A673 (cell line): Measurements from ENCODE around the gene RRP1. TPM values are rescaled to one million over a fixed set of nuclear protein-coding genes. Genes with fewer than 3 reads are reported as not detected.

Experiments used
- BruUV-seq: library from RNA; stranded (reverse); fragments of 400-500 nt; replicated peaks from 2 replicates; lab custom pipeline; 2021; lab: Mats Ljungman, UMichigan
- CTCF ChIA-PET: fragments of 300-600 bp; sonication (Branson Sonifier 250); formaldehyde crosslinking; loops from one replicate; lab custom pipeline; 2022; ENCODE audit warnings: antibody characterized with exemption; lab: Charles Lee
- POLR2A ChIA-PET: fragments of 300-600 bp; sonication (Branson Sonifier 250); formaldehyde crosslinking; loops from one replicate; lab custom pipeline; 2022; ENCODE audit warnings: antibody characterized with exemption; ENCODE audit not compliant: low non-redundant PET; lab: Charles Lee
- DNase-seq: peaks from one replicate; pipeline ENCODE4 v3.0.0-alpha.2; 2015; ENCODE audit warnings: low spot score
- H3K27ac ChIP-seq: fragments of 200-600 bp; sonication (generic); 2 replicates; pipeline ENCODE4 v1.5.1; 2016; ENCODE audit warnings: mixed run types, low read depth, mild to moderate bottlenecking, mixed read lengths, antibody characterized with exemption, low read length; ENCODE audit not compliant: poor library complexity, severe bottlenecking
- H3K27me3 ChIP-seq: fragments of 200-600 bp; sonication (generic); replicated peaks from 2 replicates; pipeline ENCODE4 v1.6.1; 2017; ENCODE audit warnings: mixed run types, low read depth, mild to moderate bottlenecking, mixed read lengths, antibody characterized with exemption, low read length; ENCODE audit not compliant: insufficient read depth, poor library complexity
- H3K36me3 ChIP-seq: fragments of 200-600 bp; sonication (generic); 2 replicates; pipeline ENCODE4 v1.6.1; 2016; ENCODE audit warnings: mixed run types, mild to moderate bottlenecking, mixed read lengths, antibody characterized with exemption, low read length; ENCODE audit not compliant: insufficient read depth, poor library complexity, severe bottlenecking
- H3K4me1 ChIP-seq: fragments of 200-600 bp; sonication (generic); 2 replicates; pipeline ENCODE4 v1.6.1; 2017; ENCODE audit warnings: mixed run types, mild to moderate bottlenecking, mixed read lengths, antibody characterized with exemption, low read length; ENCODE audit not compliant: insufficient read depth, poor library complexity, severe bottlenecking
- H3K4me3 ChIP-seq: fragments of 200-600 bp; sonication (generic); 2 replicates; pipeline ENCODE4 v1.5.1; 2016; ENCODE audit warnings: low read depth, mixed run types, mild to moderate bottlenecking, mixed read lengths, low read length; ENCODE audit not compliant: poor library complexity, severe bottlenecking
- H3K9me3 ChIP-seq: fragments of 200-600 bp; sonication (generic); 2 replicates; pipeline ENCODE4 v1.6.1; 2016; ENCODE audit warnings: mixed run types, low read depth, mild to moderate bottlenecking, mixed read lengths, antibody characterized with exemption, low read length; ENCODE audit not compliant: poor library complexity, severe bottlenecking
- CTCF ChIP-seq: fragments of 300-800, 200-600 bp; sonication (generic); conservative IDR thresholded peaks from 2 replicates; pipeline ENCODE4 v1.5.1; 2017; ENCODE audit warnings: low read depth, mild to moderate bottlenecking, antibody characterized with exemption, low read length, moderate library complexity, mixed read lengths
- EZH2 ChIP-seq: fragments of 200-600 bp; sonication (generic); IDR thresholded peaks from 2 replicates; pipeline ENCODE4 v1.6.1; 2017; ENCODE audit warnings: borderline replicate concordance, low read depth, mild to moderate bottlenecking, mixed read lengths, antibody characterized with exemption, low read length; ENCODE audit not compliant: poor library complexity, severe bottlenecking
- intact Hi-C: fragments of 100-400 bp; cut with micrococcal nuclease; formaldehyde crosslinking; loops from one replicate; pipeline ENCODE4 v1.10.0; 2022; ENCODE audit not compliant: unreplicated experiment
- total RNA-seq: library from RNA; stranded (reverse); gene quantifications from 2 replicates; pipeline ENCODE4 v1.2.3, GENCODE V29; 2021

RRP1 gene
- total RNA-seq, 1 experiment from 2014 or later: 86.4 TPM

- TF ChIP-seq CTCF (peak; percentile 51), EZH2 (no peak)
- BruUV-seq: no TSS peak
- intact Hi-C loops: no loop called here
- H3K27ac ChIP-seq: no peak overlapping the region
- no peaks in the 10 kb centered on the region for H3K36me3 ChIP-seq
- no peaks in the 10 kb centered on the region for H3K27me3 ChIP-seq
- H3K4me1 ChIP-seq: no peaks in the 10 kb centered on the region
- no peaks in the 10 kb centered on the region for H3K9me3 ChIP-seq
- no peak overlapping the region for H3K4me3 ChIP-seq
- CTCF ChIA-PET: no interaction called here
- POLR2A ChIA-PET: no interaction called here
- DNase-seq: peak; percentile 58
Measured at GRCh38 chr21:43829575-43830119, 40.3 kb downstream of the RRP1 start.

GRCh38 chr21:43832158-43832550, 42.8 kb downstream of the RRP1 start:
- no TSS peak for BruUV-seq
- no peak for DNase-seq
- H3K4me3 ChIP-seq: no peak overlapping the region
- H3K4me1 ChIP-seq: no peaks in the 10 kb centered on the region
- H3K27ac ChIP-seq: no peak overlapping the region
- POLR2A ChIA-PET: no interaction called here
- H3K36me3 ChIP-seq: no peaks in the 10 kb centered on the region
- TF ChIP-seq EZH2: no peak
- no peak for TF ChIP-seq CTCF
- H3K9me3 ChIP-seq: no peaks in the 10 kb centered on the region
- intact Hi-C loops: no loop called here
- no peaks in the 10 kb centered on the region for H3K27me3 ChIP-seq
- CTCF ChIA-PET: no interaction called here

GRCh38 chr21:43832648-43833047, 43.3 kb downstream of the RRP1 start:
- Histone ChIP-seq H3K4me3 (no peak overlapping the region), H3K27me3 (no peaks in the 10 kb centered on the region), H3K9me3 (no peaks in the 10 kb centered on the region), H3K27ac (no peak overlapping the region), H3K36me3 (no peaks in the 10 kb centered on the region), H3K4me1 (no peaks in the 10 kb centered on the region)
- intact Hi-C loops: no loop called here
- ChIA-PET CTCF (no interaction called here), POLR2A (no interaction called here)
- TF ChIP-seq CTCF (no peak), EZH2 (no peak)
- no TSS peak for BruUV-seq
- no peak for DNase-seq
